Renal cortical epithelial cell (primary cell): Measurements from ENCODE around the gene NFAM1. TPM values are rescaled to one million over a fixed set of nuclear protein-coding genes. Genes with fewer than 3 reads are reported as not detected.
A peak's percentile ranks its signal among the peaks of the same experiment; 100 is the strongest.

Experiments
- DNase-seq: peaks from one replicate; pipeline ENCODE4 v3.0.0-alpha.2; 2011; ENCODE audit warnings: low read depth
- total RNA-seq: library from RNA; depleted of rRNA; stranded (reverse); fragments of >200 nt; gene quantifications from 2 replicates; pipeline ENCODE4 v1.2.3, GENCODE V29; 2014

Gene NFAM1
- total RNA-seq, 1 donor from 2014 or later: 0.75 TPM

DNA sequence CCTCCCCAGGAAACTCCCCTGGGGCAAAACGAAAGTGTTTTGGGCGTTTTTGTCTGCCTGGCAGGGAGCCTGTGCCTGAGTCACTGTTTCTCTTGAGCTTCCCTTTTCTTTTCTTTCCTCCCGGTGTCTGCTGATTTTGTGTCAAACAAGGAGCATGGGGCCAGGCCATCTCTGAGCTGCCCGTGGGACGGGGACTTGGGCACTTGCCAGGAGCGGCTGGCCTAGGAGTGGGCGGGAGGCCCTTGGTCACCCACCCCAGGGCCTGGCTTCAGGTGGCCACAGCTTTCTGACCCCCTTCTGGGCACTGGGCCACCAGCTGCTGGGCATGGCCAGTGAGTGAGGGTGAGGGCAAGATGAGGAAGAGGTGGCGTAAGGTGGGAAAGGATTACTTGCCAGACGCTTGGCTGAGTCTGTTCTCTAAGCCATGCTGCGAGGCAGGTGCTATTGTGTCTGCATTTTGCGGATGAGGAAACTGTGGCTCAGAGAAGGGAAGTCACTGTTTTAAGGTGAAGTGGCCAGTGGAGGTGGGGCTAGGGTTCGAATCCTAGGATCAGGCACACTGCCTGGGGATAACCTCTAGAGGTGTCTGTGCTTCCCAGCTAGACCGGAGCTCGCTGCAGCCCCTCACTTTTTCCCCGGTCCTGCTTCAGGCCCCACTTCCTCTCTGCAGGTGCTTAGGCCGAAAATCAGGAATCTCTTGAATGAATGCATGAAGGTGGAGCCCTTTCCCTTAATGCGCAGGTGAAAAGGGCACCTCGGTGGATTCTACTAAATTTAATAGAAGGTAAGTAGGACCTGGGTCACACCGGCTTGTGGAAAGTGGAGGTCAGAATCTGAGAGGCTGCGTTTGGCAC is 7.8 kb upstream of the NFAM1 start:
- peak; percentile 31 for DNase-seq

DNA sequence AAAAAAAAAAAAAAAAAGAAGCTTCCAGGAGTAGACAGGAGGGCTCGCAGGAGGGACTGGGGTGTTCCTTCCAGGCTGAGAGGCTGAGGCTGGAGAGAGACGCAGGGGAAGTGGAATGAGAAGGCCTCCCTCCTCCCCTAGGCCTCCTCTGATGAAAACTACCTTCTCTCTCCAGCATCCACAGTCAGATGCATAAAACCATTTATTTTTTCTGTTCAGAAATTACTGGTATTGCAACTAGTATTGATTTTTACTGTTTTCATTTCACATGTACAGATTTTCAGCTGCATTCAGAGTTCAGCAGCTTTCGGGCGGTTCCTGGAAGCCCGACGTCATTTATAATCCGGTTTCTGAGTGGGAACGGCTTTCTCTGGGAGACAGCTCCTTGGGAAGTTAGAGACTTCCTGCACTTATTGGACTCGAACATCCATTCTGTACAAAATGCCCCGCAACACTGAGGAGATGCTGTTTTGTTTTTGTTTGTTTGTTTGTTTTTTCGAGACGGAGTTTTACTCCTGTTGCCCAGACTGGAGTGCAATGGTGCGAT is 6.9 kb upstream of the NFAM1 start:
- DNase-seq: no peak

DNA sequence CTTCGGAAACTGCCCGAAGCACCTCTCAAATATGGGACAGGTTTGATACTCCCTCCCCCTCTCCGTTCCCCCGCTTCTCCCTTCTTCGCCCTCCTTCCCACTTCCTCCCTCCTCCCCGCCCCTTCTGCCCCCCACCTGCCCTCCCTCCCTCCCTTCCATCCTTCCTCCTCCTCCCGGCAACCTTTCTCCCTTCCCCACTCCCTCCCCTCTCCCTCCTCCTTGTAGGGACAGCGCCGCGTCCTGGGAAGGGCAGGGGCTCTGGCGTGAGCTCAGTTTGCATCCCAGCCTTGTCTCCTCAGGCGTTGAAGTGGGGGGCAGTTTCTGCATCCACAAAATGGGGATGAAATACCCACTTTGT is 6.1 kb upstream of the NFAM1 start:
- no peak for DNase-seq

DNA sequence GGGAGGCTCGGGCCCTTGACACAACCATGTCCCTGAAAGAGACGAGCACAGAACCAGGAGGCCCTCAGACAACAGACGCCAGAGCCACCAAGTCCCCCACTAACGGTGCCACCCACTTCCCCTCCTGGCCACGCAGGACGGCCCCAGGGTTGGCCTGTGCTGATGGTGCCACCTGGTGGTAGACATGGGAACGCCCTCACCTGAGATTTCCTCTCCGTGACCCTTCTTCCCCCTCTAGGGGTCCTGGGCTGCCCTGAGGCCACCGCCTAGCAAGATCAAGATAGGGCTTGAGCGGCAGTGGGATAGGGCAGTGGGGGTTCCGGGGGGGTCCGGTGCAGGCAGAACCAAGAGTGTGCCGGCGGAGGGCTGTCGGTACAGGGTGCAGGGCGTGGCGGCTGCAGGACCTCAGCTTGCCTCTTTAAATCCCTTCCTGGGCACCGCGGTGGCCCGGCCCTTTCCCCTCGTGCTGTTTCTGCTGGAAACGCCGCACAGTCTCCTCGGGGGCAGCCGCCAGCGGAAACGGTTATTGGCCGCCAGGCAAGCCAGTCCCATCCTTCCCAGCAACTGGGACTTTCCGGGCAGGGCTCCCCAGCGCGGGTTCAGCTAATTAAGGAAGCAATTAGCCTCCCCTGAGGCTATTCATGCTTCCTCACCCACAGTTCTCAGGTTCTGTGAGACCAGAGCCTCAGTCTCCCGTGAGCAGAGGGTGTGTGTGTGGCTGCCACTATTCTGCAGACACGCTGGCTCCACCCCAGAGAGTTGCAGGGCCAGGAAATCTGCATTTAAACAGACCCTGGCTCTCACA is 5.5 kb upstream of the NFAM1 start:
- DNase-seq: peak; percentile 85

DNA sequence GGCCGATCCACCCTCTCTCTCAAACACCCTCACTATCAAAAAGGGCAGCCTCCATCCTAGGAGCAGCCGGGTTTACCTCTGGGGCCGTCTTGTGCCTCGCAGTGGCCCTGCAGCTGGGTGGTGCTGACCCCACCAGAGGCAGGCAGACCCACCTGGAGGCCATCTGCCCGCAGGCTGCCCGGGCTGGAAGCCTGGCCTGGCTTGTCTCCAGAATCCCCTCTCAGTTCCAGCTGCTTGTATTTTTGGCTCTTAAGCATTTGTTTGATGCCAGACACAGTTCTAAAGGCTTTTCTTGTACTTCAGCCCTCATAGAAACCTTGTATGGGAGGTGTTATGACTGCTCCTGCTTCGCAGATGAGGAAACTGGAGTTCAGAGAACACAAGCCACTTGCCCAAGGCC is 4.2 kb upstream of the NFAM1 start:
- DNase-seq: no peak

DNA sequence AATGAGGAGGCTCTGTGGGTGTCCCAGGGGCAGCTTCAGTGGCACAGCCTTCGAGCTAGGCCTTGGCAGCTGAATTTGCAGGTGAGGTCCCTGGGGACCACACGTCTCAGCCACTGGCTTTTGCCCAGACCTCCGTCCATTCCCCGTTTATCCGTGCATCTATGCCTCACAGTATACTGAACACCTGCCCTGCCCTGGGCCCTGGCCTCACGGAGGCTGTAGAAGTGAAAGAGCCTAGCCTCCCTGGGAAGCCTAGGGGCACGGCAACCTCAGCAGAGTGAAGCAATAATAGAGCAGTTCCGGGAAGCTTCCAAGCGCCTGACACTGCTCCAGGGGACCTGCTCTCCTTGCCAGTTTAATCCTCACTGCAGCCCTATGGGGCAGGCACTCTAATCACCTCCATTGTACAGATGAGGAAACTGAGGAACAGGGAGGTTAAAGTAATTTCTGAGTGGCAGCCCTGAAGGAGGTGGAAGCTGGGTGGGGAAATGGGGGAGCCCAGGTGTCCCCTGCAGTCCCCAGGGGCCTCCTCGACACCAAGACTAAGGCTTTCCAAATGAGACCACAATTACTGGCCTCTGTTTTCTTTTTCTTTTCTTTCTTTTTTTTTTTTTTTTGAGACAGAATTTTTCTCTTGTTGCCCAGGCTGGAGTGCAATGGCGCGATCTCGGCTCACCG is 2.7 kb upstream of the NFAM1 start:
- DNase-seq: no peak

DNA sequence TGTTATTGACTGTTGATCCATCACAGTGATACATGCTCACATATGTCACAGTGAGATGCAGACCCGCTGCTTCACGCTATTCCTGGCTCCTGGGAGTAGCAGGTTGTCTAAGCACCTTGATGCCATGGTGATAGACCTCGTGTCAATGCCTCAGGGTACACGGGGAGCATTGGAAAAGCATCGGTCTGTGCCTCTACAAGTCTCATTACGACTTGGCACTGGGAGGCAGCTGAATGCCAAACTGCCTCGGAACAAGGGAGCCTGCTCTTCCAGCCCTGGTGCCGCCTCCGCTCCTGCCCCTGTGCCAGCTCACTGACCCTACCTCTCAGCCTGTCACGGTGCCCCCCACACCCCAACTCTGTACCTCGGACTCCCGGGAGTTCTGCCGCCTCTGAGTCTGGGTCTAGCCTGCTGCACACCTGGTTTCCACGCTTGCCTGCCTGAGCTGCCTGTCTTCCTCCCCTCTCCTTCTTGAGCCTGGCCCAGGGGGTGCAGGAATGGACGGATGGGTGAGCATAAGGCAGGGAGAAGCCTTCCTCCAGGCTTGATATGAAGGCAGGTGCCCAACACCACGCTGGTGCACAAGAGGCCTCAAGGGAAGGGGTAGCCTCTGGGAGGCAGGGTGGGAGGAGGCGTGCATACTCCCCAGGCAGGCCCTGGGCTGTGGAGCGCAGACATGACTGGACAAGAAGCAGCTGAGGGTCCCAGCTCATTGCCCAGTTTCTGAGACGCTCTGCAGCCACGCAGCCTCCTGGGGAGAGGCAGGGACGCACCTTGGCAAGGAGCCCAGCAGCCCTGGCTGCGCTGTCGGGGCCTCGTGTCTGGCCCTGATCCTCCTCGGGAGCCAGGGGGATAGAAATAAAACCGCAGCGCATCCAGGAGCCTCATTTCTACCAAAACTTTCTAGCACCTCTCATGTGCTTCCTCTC is 1.8 kb upstream of the NFAM1 start:
- peak; percentile 26 for DNase-seq

DNA sequence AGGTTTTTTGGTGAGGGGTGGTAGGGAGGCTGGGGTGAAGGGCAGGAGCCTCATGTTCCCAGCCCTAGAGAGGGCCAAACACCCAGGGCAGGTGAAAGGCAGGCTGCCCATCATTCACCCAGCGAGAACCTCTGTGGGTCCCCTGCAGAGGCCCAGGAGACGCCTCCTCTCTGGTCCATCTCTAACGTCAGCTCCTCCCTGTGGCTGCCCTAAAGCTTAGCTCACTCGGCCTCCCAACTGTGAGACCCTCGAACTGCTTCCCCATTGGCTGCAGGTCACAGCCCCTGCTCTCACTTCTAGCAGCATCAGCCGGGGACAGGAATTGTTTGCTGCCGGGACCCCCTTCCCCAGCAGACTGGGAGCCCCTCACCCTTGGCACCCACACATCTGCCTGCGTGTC is 615 bp upstream of the NFAM1 start:
- DNase-seq: no peak

DNA sequence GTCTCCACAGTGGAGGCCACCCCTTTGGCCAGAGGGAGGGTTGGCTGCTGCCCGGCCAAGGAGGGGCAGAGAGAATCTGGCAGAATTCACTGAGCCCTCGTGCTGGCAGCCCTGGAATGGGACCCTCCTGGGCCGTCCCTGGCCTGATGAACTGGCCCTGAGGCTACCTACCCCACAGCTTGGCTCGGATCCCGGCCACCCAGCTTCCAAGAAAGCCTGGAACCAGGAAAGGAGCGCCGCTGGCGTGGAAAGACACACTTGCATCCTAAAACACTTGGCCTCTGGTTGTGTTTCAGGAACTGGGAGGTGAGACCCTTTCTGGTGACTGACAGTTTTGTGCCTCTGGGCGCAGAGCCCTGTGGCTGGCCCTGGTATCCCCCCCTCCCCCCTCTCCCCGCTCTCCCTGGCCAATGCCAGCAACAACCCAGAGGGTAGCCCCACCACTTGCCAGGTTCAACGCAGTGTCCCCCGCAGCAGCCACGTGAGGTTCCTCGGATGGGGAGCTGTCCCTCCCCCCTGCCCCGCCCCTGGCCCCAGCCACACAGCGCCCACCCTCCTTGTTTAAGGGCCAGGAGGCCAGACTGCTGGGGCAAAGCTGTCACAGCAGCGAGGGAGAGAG is 693 bp downstream of the NFAM1 start:
- no peak for DNase-seq

DNA sequence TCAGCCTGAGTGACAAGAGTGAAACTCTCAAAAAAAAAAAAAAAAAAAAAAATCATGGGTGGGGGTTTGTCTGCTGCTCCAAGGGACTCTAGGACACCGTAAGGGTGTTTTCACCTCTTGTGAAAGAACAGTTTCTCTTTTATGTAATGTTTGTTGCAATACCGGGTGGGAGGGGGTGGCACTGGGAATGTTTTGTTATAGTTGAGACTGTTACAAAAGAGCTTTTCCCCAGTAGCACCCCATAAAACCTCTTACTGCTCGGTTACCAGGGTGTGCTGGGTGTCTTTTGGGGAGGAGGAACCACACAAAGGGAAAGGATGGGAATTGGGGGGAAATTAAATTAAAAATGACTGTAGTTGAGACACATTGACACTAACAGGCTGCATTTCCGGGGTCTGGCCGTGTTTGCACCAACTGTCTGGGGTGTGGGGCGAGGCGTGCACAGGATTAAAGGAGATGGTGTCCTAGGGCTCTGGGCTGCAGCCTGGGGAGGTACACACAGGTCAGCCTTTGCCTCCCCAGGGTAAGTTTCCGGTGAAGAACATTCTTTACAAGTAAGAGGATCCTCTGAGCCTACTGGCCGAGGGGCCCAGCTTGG is 1.6 kb downstream of the NFAM1 start:
- no peak for DNase-seq

DNA sequence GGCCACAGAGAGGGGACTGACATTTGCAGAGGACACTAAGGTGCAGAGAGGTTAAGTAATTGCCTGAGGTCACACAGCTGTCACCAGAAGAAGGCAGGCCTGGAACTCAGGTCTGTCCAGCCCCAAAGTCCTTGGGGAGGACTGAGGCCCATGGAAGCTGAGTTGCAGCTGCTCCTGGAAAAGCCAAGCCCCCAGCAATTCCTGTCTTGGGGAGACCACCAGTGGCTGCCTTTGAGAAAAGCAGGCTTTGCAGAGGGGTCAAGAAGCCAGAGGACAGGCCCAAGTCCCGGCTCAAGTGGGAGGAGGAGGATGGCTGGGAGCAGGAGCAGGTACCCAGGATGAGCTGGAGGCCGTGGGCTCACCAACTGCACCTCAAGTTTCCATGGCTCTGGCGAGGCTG is 3.4 kb downstream of the NFAM1 start:
- no peak for DNase-seq

DNA sequence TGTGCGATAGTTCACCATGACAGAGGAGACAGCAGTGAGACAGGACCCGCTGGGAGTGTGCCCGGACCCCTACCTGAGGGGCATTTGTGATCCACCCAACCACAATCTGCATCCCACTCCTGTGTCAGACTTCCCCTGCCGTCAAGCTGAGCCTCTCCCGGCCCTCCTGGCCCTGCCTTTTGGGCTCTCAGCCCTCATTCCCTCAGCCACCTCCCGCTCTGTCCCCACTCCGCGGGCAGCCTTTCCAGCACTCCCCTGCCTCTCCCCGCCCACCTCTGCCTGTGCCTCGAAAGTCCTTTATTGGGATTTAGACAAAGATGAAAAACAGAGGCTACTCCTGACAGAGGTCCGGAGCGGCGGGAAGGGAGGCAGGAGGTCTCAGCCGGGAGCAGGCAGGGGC is 4.2 kb downstream of the NFAM1 start:
- DNase-seq: no peak

DNA sequence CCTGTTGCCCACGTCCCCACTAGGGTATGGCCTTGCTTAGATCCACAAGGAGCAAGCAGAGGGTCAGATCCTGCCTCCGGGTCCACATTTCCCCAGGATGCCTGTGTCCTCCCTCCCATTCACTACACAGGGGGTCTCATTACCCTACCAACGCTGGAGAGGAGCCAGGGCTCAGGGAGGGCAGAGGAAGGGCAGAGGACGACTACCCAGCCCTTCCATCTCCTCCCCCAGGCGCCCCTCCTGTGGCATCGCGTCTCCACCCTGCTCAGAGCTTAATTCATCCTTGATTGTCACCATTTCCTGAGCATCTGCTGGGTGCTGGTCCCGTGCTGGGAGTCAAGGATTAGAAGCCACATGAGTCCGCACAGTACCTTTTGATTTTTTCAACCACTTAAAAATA is 5.0 kb downstream of the NFAM1 start:
- no peak for DNase-seq

DNA sequence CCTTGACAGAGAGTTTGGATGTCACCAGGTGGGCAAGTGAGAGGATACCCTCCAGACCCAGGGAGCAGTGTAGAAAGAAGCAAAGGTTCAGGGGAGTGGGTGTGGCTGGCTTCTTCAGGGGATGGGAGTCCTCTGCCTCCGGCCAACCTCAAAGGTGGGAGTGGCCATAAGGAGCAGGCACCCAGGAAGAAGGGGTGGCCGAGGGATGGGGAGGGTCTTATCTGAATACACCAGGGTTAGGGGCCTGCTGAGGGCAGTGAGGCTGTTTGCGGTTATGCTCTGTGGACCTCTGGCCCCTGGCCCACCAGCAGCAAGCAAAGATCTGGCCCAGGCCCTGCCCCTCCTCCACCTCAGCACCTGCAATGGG is 6.2 kb downstream of the NFAM1 start:
- no peak for DNase-seq

DNA sequence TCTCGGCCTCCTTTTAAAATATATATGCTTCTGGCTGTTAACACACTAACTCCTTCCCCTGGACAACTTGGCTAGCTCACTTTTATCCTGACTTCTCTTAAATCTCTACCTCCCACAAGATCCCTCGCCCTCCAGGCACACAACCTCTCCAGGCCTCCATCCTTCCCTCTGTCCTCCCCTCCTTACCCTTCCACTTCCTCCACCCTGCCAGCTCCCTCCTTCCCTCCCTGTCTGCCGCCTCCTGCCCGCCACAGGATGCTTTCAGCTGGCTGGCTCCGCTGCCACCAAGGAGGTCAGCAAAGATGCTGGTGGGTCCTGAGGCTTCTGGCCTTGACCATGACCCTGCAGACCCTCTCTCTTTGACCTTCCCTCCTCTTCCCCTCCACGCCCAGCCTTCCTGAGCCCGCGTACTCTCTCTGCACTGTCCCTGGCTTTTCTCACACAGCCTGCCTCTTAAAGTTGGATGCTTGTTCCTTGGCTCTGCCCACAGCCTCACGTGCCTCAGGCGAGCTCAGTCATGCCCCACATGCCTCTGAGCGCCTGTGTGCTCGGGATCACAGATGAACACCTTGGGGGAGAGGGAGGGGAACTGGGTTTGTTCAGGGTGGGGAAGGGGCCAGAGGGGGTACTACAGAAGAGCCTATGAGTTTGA is 6.7 kb downstream of the NFAM1 start:
- no peak for DNase-seq

DNA sequence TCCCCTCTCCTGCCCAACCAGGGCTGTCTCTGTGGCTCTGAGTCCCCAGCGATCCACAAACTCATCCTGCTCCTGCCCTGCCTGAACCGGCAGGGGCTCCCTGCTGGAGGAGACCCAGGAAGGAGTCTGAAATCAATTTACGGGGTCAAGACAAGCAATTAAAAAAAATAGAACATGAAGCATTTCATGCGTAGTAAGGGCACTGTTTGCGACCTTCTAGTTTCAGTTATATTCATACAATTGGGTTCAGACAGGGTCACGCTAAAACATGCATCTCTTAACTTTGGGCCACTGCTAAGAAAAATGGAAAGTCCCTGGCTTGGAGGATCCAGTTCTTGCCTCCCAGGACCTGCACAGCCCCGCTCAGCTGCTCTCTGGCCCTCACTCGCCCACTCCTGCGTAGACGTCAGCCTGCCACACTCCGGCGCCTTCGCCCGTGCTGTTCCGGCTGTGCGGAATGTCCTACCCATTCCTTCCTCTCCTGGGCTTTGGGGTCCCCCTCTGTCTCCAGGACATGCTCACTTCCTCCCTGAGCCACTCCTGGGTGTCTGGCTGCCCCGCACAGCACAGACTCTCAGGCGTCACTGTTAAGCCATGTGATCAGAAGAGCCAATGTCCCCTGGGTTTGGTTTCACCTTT is 12.8 kb downstream of the NFAM1 start:
- DNase-seq: peak; percentile 50

DNA sequence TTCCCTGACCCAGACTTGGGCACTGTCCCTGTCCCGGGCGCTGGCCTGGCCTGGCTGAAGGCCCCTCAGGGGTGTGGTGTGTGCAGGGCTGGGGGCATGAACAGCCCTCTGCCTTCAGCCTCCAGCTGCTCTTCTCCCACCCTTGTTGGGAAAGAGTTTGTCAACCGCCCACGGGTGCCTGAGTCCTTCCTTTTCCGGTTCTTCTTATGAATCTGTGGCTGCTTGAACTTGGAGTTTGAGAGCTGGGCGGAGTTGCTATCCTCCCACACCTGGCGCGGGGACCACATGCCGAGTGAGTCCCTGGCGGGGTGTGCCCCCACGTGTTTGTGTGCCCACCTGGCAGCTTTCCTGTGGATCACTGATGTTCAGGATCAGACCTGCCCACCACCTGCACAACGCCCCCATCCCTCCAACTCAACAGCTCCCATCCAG is 13.4 kb downstream of the NFAM1 start:
- DNase-seq: no peak

DNA sequence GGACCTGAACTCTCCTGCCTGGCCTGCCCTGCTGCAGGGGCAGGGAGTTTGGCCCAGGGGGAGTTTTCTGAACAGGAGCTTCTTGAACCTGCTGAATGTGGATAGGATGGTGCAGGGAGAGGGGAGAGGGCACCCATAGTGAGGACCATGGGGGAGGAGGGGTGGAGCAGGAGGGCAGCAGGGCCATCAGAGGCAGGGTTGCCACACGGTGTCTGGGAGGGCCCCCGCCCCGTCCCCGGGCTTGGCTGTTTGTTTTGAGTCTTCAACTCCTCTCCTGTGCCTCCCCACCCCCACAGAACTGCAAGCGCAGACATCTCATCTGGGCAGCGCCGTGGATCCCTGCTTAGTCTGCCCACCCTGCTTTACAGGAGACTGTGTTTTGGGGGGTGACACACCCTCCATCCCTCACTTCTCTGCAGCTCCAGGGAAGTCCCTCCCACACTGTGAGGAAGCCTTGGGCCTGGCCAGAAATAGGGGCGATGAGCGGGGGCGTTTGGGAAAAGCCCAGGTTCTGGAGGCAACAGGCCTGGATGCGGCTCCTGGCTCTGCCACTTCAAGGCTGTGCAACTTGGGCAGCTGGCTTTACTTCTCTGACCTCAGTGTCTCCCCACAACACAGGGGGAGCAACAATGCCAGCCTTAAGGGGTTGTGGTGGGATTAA is 14.4 kb downstream of the NFAM1 start:
- no peak for DNase-seq

DNA sequence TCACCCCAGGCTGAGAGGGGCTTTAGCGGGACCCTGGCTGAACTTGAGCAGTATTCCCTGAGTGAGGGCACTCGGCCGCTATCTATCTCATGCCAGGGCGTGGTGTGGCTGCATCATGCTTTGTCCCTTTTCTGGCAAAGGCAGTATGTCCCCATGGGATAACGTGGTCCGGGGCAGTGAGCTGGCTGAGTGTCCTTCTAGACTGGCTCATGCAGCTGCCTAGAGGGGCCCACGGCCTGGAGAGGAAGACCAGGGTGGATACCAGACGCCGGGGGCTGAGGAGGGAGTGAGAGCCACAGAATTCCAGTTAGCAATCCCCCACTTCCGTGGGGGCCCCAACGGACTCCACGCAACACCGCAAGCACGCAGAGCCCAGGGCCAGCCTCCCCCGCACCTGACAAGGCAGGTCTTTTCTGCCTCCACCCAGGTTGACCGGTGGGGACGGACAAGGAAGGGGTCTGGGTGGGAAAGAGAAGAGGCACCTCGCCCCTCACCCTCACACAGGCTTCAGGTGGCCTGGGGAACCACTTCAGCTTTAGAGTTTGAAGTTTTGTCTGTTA is 15.5 kb downstream of the NFAM1 start:
- DNase-seq: no peak
